Fibroblast of villous mesenchyme (primary cell): ENCODE measurements around the gene TBX20. TPM values are rescaled to one million over a fixed set of nuclear protein-coding genes. Genes with fewer than 3 reads are reported as not detected.

ENCODE experiments used
- DNase-seq: peaks from one replicate; pipeline ENCODE4 v3.0.0-alpha.2; 2010; ENCODE audit warnings: low read depth
- H3K4me3 ChIP-seq: 2 replicates; pipeline ENCODE4 v1.5.1; 2011; ENCODE audit warnings: low read depth, mild to moderate bottlenecking, low read length
- CTCF ChIP-seq: IDR thresholded peaks from 2 replicates; pipeline ENCODE4 v1.5.1; 2012; ENCODE audit warnings: low read depth, mild to moderate bottlenecking, low read length; ENCODE audit not compliant: insufficient read depth
- total RNA-seq: library from RNA; depleted of rRNA; stranded (reverse); fragments of >200 nt; gene quantifications from 2 replicates; pipeline ENCODE4 v1.2.3, GENCODE V29; 2012

The TBX20 gene
- total RNA-seq, 1 donor = 1.3 TPM

- no peak for DNase-seq
- no peak for TF ChIP-seq CTCF
- H3K4me3 ChIP-seq = no peak overlapping the region
These were observed 6.3 kb upstream of the TBX20 start for GRCh38 chr7:35260246-35260645.

- TF ChIP-seq CTCF = no peak
- no peak overlapping the region for H3K4me3 ChIP-seq
- no peak for DNase-seq
These were observed 5.6 kb upstream of the TBX20 start for GRCh38 chr7:35259523-35259908.

GRCh38 chr7:35258868-35259522 is 5.1 kb upstream of the TBX20 start:
- no peak overlapping the region for H3K4me3 ChIP-seq
- DNase-seq = no peak
- no peak for TF ChIP-seq CTCF

GRCh38 chr7:35258125-35258867 is 4.4 kb upstream of the TBX20 start:
- DNase-seq = no peak
- H3K4me3 ChIP-seq = no peak overlapping the region
- TF ChIP-seq CTCF = no peak

- DNase-seq = no peak
- no peak for TF ChIP-seq CTCF
- H3K4me3 ChIP-seq = peak overlapping the region; percentile 32
These were observed 3.6 kb upstream of the TBX20 start for GRCh38 chr7:35257251-35258124.

- DNase-seq = no peak
- TF ChIP-seq CTCF = no peak
- no peak overlapping the region for H3K4me3 ChIP-seq
These were observed 2.6 kb upstream of the TBX20 start for GRCh38 chr7:35256256-35257175.
